GM18526 (cell line): ENCODE data around the gene ZSWIM1.

Experiments used
- POLR2A ChIP-seq: IDR thresholded peaks from 3 replicates; pipeline ENCODE4 v1.6.1; 2011; ENCODE audit not compliant: insufficient read length; ENCODE audit errors: extremely low read depth

The ZSWIM1 gene

GRCh38 chr20:45848969-45849582 is 32.0 kb upstream of the ZSWIM1 start:
- no peak for TF ChIP-seq POLR2A

GRCh38 chr20:45850238-45850637 is 30.8 kb upstream of the ZSWIM1 start:
- no peak for TF ChIP-seq POLR2A

- TF ChIP-seq POLR2A = no peak
Measured at GRCh38 chr20:45850926-45851325, 30.1 kb upstream of the ZSWIM1 start.

- TF ChIP-seq POLR2A = no peak
Measured at GRCh38 chr20:45851501-45851900, 29.5 kb upstream of the ZSWIM1 start.

- TF ChIP-seq POLR2A = no peak
Measured at GRCh38 chr20:45852326-45852725, 28.7 kb upstream of the ZSWIM1 start.

- TF ChIP-seq POLR2A = no peak
Measured at GRCh38 chr20:45853484-45853883, 27.5 kb upstream of the ZSWIM1 start.

- TF ChIP-seq POLR2A = peak; percentile 86
Measured at GRCh38 chr20:45857114-45857881, 23.7 kb upstream of the ZSWIM1 start, which contains the start of the genes ACOT8 and ZSWIM3. Gene ACOT8, minus strand, starts transcription at chr20:45857392. Its CDS starts 77 bp downstream, at chr20:45857315. Gene ZSWIM3, plus strand, starts transcription at chr20:45857614. Its CDS starts 212 bp downstream, at chr20:45857826.

- peak; percentile 1 for TF ChIP-seq POLR2A
Measured at GRCh38 chr20:45857882-45858216, 23.2 kb upstream of the ZSWIM1 start.

- TF ChIP-seq POLR2A = no peak
Measured at GRCh38 chr20:45859916-45860315, 21.1 kb upstream of the ZSWIM1 start.

- TF ChIP-seq POLR2A = no peak
Measured at GRCh38 chr20:45860560-45861220, 20.3 kb upstream of the ZSWIM1 start.

GRCh38 chr20:45861221-45862075 is 19.6 kb upstream of the ZSWIM1 start:
- TF ChIP-seq POLR2A = no peak

- TF ChIP-seq POLR2A = no peak
Measured at GRCh38 chr20:45863543-45864470, 17.2 kb upstream of the ZSWIM1 start.

GRCh38 chr20:45866454-45866853 is 14.6 kb upstream of the ZSWIM1 start:
- no peak for TF ChIP-seq POLR2A

GRCh38 chr20:45867136-45867818 is 13.8 kb upstream of the ZSWIM1 start:
- no peak for TF ChIP-seq POLR2A

GRCh38 chr20:45867819-45868176 is 13.2 kb upstream of the ZSWIM1 start:
- TF ChIP-seq POLR2A = no peak
